GM10847 (cell line): ENCODE data around the gene CDC25B.

Experiments used
- POLR2A ChIP-seq: IDR thresholded peaks from 2 replicates; pipeline ENCODE4 v1.6.1; 2011; ENCODE audit not compliant: insufficient read length; ENCODE audit errors: extremely low read depth

Gene CDC25B

GRCh38 chr20:3787324-3788014 is 8.6 kb upstream of the CDC25B start:
- no peak for TF ChIP-seq POLR2A

GRCh38 chr20:3788685-3789155 is 7.4 kb upstream of the CDC25B start:
- TF ChIP-seq POLR2A = no peak

GRCh38 chr20:3794701-3795420 is 1.2 kb upstream of the CDC25B start:
- TF ChIP-seq POLR2A = no peak

- no peak for TF ChIP-seq POLR2A
Observed at GRCh38 chr20:3796477-3797225, 541 bp downstream of the CDC25B start.

GRCh38 chr20:3797226-3797545 is 1.1 kb downstream of the CDC25B start:
- TF ChIP-seq POLR2A = no peak

GRCh38 chr20:3797592-3798372 is 1.7 kb downstream of the CDC25B start:
- TF ChIP-seq POLR2A = no peak

- TF ChIP-seq POLR2A = no peak
Observed at GRCh38 chr20:3798373-3798768, 2.3 kb downstream of the CDC25B start.

- no peak for TF ChIP-seq POLR2A
Observed at GRCh38 chr20:3798908-3799248, 2.8 kb downstream of the CDC25B start.

GRCh38 chr20:3800256-3800877 is 4.3 kb downstream of the CDC25B start:
- no peak for TF ChIP-seq POLR2A

- no peak for TF ChIP-seq POLR2A
Observed at GRCh38 chr20:3800878-3801260, 4.8 kb downstream of the CDC25B start.

GRCh38 chr20:3801299-3801698 is 5.2 kb downstream of the CDC25B start:
- no peak for TF ChIP-seq POLR2A

- no peak for TF ChIP-seq POLR2A
Observed at GRCh38 chr20:3801846-3802245, 5.7 kb downstream of the CDC25B start.

- no peak for TF ChIP-seq POLR2A
Observed at GRCh38 chr20:3802524-3803239, 6.6 kb downstream of the CDC25B start.

GRCh38 chr20:3803289-3803688 is 7.2 kb downstream of the CDC25B start:
- TF ChIP-seq POLR2A = no peak
